ENCODE data around the gene ANXA11. TPM values are rescaled to one million over a fixed set of nuclear protein-coding genes. Genes with fewer than 3 reads are reported as not detected.
A peak's percentile ranks its signal among the peaks of the same experiment; 100 is the strongest.
"Not testable (repeated sequence)": the region's sequence is repeated elsewhere in the genome, so short reads cannot be mapped to it uniquely, and the experiment has no call there.

The ANXA11 gene
- total RNA-seq, 1 experiment from 2014 or later, result 114 TPM

- no peak for DNase-seq (ENCODE audit: low read depth)
These were observed 58.4 kb downstream of the ANXA11 start for GRCh38 chr10:80146918-80147317.

DNA sequence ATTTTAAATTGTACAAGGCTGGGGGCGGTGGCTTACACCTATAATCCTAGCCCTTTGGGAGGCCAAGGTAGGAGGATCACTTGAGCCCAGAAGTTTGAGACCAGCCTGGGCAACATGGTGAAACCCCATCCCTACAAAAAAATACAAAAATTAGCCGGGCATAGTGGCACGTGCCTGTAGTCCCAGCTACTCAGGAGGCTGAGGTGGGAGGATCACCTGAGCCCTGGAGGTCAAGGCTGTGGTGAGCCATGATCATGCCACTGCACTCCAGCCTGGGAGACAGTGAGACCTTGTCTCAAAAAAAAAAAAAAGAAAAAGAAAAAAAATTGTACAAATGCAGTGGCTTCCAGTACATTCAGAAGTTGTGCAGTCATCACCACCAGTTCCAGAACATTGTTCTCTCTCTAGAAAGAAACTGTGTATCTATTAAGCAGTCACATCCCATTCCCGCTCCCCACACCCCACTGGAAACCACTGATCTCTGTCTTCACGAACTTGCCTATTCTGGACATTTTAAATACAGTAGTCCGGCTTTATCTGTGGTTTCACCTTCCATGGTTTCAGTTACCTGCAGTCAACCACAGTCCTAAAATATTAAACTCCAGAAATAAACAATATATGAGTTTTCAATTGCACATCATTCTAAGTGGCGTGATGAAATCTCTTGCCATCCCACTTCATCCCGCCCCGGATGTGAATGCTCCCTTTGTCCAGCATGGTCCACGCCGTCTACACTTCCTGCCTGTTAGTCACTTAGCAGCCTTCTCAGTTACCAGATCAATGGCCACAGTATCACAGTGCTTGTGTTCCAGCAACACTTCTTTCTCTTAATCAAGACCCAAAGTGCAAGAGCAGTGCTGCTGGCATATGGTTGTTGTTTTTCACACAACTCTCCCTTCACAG lies 59.7 kb downstream of the ANXA11 start:
- DNase-seq (ENCODE audit: low read depth), result peak; percentile 84

DNA sequence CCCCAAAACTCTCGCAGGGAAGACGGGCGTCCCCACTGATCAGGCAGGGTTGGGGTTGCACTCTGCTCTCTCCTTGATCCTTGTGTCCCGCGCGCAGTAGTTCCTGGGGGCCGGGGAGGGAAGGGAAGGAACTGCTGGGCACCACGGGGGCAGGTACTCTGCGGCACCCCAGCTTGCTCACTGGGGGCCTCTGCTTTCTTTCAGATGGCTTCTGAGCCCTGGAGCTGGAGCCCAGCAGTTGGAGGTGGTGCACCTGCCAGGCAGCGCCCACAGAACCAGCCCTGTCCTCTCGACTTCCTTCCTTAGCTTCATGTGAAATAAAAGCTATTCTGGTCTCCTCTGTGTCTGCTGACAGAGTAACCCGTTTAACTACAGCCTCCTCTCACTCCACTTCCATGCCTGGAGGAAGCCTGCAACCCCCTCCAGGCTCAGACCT lies 60.6 kb downstream of the ANXA11 start:
- no peak for DNase-seq (ENCODE audit: low read depth)

GRCh38 chr10:80144067-80144695 lies 61.2 kb downstream of the ANXA11 start:
- DNase-seq (ENCODE audit: low read depth), result no peak

GRCh38 chr10:80141696-80142460 lies 63.5 kb downstream of the ANXA11 start:
- DNase-seq (ENCODE audit: low read depth), result no peak

GRCh38 chr10:80140251-80140650 lies 65.1 kb downstream of the ANXA11 start:
- no peak for DNase-seq (ENCODE audit: low read depth)

GRCh38 chr10:80139265-80139664 lies 66.1 kb downstream of the ANXA11 start:
- no peak for DNase-seq (ENCODE audit: low read depth)

DNA sequence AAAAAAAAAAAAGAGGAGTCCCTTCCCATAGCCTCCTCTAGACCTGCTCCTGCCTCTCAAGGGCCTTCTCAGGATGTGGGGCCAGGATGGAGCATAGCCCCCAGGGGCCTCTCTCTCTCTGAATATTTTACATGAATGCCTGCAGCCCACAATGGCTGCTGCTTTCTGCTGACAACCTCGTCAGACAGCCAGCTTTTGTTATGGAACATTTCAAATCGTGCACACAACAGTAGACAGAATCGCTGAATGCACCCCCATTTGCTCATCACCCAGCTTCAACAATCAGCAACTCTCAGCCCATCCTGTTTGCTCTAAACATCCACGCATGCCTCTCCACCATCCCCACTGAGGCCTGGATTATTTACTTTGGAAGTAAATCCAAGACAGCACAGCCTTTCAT lies 67.4 kb downstream of the ANXA11 start:
- DNase-seq (ENCODE audit: low read depth), result no peak

DNA sequence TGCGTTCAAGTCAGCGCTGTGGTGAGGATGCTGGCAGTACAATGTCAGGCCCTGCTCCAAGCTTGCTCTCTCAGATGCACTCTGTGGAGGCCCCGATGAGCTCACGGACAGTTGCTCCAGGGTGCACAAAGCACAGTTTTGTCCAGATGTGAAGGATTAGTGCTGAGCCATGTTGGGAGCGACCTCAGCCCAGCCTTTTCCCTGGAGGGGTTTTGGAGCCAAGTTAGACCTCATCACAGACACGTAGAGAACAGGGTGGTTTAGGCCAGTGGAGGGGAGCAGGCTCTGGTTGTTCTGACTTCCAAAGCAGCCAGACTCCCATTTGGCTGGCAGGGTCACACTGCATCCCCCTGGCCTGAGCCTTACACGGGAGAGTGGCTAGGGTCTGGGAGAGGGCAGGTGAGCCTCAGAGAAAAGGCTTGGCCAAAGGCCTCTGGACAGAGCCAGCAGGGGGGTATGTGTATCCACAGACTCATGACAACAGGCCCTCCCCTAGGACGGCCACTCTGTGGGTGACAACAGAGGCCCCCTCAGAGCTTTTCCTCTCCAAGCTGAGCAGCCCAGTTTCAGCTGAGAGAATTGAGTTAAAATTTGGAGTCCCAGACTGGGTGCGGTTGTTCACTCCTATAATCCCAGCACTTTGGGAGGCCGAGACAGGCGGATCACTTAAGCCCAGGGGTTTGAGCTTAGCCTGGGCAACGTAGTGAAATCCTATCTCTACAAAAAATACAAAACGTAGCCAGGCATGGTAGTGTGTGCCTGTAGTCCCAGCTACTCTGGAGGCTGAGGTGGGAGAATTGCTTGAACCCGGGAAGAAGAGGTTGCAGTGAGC lies 68.1 kb downstream of the ANXA11 start:
- no peak for DNase-seq (ENCODE audit: low read depth)

DNA sequence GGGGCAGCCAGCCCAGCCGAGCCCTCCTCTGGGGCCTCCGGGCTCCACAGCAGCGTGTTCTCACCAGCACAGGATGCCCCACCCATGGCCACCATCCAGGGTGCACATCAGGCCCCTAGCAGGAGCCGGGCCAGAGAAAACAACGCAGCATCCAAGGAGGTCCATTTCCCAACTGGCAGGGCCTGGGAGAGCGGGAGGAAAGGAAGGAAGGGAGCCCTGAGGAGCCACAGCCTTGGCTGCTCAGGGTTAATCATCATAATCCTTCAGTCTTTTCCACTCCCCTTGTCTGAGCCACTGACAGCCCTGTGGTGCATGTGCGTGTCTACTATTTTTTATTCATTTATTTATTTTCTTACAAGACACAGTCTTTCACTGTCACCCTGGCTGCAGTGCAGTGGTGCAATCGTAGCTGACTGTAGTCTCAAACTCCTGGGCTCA lies 69.2 kb downstream of the ANXA11 start:
- peak; percentile 31 for DNase-seq (ENCODE audit: low read depth)

GRCh38 chr10:80133687-80134086 lies 71.7 kb downstream of the ANXA11 start:
- not testable (repeated sequence) for DNase-seq (ENCODE audit: low read depth)

GRCh38 chr10:80133206-80133605 lies 72.1 kb downstream of the ANXA11 start:
- DNase-seq (ENCODE audit: low read depth), result no peak

DNA sequence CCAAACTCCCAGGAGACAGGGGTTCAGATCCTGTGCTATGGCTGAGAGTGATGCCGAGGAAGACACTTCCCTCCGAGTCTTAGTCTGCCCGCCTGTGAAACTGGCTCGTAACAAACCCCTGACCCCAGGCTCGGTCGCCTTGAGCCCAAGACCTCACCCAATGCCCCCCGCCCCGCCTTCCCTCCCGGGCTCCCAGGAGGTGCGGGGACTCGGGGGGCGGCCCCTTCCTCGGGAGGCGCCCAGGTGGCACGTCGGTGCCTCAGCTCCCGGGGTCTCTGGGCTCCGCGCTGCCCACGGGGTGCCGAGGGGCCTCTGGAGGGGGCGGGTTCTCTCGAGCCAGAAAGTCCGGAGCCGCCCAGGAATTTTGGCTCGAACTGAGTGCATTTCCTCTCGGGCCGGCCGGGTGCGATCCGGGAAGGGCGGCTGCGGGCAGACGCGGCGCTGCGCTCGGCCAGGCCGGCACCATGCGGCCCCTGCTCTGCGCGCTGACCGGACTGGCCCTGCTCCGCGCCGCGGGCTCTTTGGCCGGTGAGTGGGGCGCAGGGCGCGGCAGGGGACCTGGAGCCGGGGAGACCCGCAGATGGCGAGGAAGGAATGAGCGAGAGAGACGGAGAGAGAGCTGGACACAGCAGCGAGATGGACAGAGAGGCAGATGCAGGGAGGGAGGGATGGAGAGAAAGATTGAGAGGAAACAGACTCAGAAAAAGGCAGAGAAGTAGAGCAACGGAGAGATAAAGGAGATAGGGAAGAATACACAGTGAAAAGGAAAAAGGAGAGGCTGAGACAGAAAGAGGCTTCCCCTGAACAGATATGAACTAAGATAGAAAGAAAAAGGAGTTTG lies 72.8 kb downstream of the ANXA11 start, which contains the start of gene PLAC9:
Gene PLAC9 (plus strand): TSS at position 432 of the 841 bp plus-strand sequence. CDS start 33 bp downstream, at position 465.
- DNase-seq (ENCODE audit: low read depth), result no peak

GRCh38 chr10:80131499-80131901 lies 73.8 kb downstream of the ANXA11 start:
- no peak for DNase-seq (ENCODE audit: low read depth)

DNA sequence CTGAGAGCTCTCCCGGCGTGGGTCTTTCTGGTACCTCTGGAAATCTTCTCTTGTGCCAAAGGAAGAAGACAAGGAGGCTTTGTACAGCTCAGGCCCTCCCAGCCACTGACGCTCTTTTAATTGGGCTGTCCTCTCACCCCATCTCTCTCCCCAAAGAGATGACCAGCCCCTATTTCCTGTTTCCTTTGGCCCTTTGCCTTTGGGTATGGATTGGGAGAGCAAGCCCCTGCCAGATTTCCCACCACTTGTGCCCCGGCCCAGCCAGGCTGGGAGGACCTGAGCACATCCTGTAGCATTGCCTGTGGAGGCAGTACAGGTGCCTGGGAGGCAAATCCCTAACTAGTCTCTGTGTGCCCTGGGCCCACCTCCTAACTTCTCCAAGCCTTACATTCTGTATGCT lies 78.5 kb downstream of the ANXA11 start:
- DNase-seq (ENCODE audit: low read depth), result peak; percentile 55

DNA sequence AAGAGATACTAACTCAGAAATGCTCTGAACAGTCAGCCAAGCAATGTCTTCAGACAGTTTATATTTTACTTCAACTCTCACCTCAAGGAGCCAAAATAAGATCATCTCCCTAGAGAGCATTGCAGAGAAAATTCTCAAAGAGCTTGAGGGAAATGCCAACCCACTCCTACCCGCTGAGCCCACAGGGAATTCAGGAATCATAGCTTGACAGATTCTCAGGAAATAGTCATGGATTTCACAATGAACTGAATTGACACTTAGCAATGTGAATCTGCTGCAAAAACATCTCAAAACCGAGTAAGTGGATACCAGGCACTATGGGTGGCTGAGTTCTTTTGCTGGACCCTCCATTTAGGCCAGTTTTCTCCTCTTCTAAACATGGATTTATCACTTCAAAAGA lies 82.6 kb downstream of the ANXA11 start:
- DNase-seq (ENCODE audit: low read depth), result no peak

- DNase-seq (ENCODE audit: low read depth), result no peak
These were observed 83.1 kb downstream of the ANXA11 start for GRCh38 chr10:80122110-80122710.

- DNase-seq (ENCODE audit: low read depth), result no peak
These were observed 86.7 kb downstream of the ANXA11 start for GRCh38 chr10:80118669-80119068.

GRCh38 chr10:80110986-80111385 lies 94.4 kb downstream of the ANXA11 start:
- no peak for DNase-seq (ENCODE audit: low read depth)

All from HT1080 (cell line).